Choroid plexus epithelial cell (primary cell): ENCODE results near the gene SLC12A9.

Experiments
- DNase-seq: peaks from one replicate; pipeline ENCODE4 v3.0.0-alpha.2; 2010; ENCODE audit warnings: low read depth
- H3K4me3 ChIP-seq: 2 replicates; pipeline ENCODE4 v1.5.1; 2011; ENCODE audit warnings: low read depth, mild to moderate bottlenecking, control low read depth, low read length, moderate library complexity
- TF ChIP-seq, protein P1 (sequence below): conservative IDR thresholded peaks from 2 replicates; pipeline ENCODE4 v1.5.1; 2011; ENCODE audit warnings: low read depth, mild to moderate bottlenecking, control low read depth, inconsistent platforms, low read length, moderate library complexity

Gene SLC12A9

DNA sequence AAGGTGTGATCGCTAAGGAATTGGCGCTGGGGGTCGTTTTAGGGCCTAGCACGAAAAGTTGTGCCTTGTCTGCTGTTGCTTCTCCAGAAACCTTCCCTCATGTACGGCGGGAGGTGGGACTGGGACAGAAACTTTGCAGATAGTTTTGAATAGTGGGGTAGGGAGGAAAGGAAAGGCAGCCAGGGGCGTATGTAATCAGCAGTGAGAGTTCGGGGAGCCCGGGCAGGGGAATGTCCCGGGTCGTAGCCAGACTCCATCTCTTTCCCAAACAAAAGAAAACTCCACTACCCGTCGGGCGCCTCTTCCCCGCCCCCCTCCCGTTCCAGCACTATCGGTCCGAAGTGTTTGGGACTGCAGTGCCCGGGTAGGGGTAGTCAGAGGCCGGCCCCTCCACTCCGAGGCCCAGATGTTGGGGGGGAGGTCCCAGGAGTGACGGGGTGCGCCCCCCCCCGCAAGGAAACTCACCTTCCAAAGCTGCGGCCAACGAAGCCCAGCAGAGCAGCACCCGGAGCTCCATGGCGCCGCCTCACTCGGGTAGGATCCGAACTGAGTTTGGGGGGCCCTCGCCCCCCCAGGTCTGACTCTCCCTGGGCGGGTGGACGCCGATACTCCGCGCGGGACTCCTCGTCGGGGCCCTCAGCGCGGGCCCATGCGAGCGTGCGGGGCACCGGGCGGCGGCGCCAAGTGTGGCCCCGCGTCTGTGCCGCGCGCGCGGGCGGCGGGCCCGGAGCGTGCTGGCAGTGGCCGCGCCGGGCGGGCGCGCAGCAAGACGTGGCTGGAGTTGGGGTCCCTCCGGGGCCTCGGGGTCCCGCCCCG, 25.8 kb upstream of the SLC12A9 start:
- TF ChIP-seq, protein P1, sequence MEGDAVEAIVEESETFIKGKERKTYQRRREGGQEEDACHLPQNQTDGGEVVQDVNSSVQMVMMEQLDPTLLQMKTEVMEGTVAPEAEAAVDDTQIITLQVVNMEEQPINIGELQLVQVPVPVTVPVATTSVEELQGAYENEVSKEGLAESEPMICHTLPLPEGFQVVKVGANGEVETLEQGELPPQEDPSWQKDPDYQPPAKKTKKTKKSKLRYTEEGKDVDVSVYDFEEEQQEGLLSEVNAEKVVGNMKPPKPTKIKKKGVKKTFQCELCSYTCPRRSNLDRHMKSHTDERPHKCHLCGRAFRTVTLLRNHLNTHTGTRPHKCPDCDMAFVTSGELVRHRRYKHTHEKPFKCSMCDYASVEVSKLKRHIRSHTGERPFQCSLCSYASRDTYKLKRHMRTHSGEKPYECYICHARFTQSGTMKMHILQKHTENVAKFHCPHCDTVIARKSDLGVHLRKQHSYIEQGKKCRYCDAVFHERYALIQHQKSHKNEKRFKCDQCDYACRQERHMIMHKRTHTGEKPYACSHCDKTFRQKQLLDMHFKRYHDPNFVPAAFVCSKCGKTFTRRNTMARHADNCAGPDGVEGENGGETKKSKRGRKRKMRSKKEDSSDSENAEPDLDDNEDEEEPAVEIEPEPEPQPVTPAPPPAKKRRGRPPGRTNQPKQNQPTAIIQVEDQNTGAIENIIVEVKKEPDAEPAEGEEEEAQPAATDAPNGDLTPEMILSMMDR: no peak
- DNase-seq: no peak
- H3K4me3 ChIP-seq: peak overlapping the region; percentile 66

DNA sequence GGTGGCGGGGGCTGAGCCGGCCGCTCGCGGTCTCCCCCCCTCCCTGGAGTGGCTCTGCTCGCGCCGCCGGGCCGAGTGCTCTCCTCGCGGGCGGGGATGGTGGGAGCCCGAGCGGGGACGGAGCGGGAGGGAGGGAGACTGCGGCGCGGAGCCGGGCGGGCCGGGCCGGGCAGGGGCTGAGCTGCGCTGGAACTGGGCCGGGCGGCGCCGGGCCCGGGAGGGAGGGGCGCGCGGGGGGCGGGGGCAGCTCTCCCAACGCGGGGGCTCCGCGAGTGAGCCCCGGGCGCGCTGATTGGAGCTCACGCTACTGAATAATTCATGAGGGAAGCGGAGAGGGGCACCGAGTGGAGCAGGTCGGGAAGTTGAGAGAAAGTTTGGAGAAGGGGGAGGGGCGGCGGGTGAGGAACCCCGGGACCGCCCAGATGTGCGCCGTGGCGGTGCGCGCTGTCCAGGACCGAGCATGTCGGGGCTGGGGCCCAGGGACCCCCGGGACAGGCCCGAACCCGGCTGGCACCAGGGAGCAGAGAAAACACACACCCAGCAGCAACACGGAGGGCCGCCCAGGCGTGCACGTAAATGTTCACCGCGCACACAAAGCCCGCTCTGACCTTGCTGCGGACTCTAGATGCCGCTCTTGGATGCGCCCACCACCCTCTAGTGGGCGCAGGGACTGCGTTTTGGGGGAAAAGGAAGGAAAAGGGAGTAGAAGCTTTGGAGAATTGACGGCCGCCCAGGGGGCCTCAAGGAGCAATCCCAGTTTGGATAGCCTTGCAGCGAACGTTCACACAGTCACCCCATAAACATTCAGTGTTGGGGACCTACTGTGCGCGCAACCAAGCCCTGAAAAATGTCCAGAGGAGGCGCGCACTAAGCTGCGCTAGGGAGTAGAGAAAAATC, 24.9 kb upstream of the SLC12A9 start, which contains the start of gene EPHB4:
Gene EPHB4, minus strand, starts transcription at position 194 of the 897 bp plus-strand sequence. CDS start 493 bp downstream, outside the sequence.
- peak within 1 kb of the TSS; percentile 66 for H3K4me3 ChIP-seq
- peak; percentile 71 for DNase-seq
- TF ChIP-seq, protein P1: peak; percentile 55

DNA sequence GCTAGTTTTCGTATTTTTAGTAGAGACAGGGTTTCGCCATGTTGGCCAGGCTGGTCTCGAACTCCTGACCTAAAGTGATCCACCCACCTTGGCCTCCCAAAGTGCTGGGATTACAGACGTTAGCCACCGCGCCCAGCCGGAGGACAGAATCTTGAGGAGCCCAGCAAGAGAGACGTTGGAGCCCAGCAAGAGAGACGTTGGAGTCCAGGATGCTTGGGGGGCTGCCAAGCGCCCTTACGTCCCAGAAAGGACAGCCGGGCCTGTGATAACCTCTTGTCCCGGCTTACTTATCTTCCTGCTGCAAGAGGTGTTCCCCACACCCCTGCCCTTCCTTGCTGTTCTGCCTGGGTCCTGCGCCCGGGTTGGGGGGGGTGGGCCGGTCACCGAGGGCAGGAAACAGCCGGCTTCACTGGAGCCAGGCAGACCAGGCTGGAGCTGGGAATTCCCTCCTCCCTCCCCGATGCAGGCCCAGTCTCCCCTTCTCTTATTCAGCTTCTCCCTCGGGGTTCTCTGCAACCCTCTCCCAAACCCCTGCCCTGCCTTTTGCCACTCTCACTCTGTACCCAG, 23.3 kb upstream of the SLC12A9 start:
- H3K4me3 ChIP-seq: no peak overlapping the region
- TF ChIP-seq, protein P1: no peak
- no peak for DNase-seq

DNA sequence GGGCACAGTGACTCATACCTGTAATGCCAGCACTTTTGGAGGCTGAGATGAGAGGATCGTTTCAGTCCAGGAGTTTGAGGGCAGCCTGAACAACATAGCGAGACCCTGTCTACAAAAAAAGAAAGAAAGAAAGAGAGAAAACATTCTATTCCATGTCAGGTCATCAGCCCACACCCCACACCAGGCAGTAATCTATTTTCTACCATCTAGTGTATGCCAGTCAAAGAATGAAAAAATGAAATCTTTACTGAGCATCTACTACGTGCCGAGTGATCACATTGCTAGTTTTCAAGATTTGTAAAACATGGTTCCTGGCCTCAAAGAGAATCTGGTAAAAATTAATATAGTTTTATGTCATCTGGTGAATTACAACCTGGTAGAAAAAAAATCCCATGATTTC, 22.1 kb upstream of the SLC12A9 start:
- TF ChIP-seq, protein P1: no peak
- no peak overlapping the region for H3K4me3 ChIP-seq
- DNase-seq: no peak

DNA sequence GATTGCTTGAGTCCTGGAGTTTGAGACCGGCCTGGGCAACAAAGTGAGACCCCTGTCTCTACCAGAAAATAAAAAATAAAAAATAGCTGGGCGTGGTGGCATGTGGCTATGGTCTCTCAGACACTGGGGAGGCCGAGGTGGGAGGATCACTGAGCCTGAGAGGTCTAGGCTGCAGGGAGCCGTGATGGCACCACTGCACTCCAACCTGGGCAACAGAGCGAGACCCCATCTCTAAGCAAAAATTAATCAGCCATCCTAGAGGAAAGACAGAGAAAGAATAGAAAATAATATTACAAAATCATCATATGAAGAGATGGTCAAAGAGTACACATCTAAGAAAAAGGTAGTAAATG, 20.3 kb upstream of the SLC12A9 start:
- DNase-seq: no peak
- TF ChIP-seq, protein P1: no peak
- no peak overlapping the region for H3K4me3 ChIP-seq

DNA sequence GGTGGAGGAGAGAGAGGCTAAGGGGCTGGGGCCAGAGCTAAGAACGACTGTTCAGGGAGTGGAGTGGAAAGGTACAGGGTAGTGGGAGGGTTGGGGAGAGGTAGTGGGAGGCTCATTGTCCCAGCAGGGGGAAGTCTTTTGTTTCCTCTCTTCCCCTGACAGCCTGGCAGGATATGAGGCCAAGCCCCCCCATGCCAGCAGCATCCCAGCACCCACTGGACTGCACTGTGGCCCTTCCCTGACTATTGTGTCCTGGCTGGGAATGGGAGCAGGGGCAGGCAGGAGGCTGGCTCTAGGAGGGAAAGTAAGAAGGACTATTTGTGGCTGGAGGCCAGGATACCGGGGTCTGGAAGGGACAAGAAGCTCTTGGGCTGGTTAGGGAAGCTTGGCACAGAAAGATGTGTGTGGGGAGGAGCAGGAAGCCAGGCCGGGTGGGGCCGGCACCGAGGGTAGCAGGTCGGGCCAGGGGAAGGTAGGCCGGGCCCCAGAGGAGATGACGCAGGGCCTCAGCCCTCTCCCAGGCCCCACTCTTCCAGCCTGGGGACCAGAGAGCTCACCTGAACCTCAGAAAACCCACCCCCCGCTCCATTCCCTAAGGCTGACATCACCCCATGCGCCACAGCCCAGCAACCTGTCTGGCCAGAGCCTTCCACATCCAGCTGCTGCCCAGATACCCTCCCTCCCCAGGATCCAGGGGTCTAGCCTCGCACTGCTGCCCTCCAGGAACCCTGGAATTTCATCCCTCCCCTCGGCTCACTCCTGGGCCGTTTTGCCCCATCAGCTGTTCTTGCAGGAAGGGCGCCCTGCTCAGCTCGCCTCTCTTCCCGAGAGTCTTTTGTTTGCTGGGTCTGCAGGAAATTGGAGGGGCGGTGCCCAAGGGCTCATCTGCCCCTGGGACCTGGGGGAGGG, 16.4 kb upstream of the SLC12A9 start:
- no peak for DNase-seq
- H3K4me3 ChIP-seq: no peak overlapping the region
- TF ChIP-seq, protein P1: no peak
